Activated CD8-positive, alpha-beta memory T cell treated with anti-CD3 and anti-CD28 coated beads, Interleukin-2, amount 50 U/mL, for 24 hours (primary cell): ENCODE measurements around the gene PEX12.
"Not testable (repeated sequence)": the region's sequence is repeated elsewhere in the genome, so short reads cannot be mapped to it uniquely, and the experiment has no call there.

Experiments used
- DNase-seq: peaks from one replicate; pipeline ENCODE4 v3.0.0-alpha.2; 2020; ENCODE audit errors: extremely low read depth

Gene PEX12

DNA sequence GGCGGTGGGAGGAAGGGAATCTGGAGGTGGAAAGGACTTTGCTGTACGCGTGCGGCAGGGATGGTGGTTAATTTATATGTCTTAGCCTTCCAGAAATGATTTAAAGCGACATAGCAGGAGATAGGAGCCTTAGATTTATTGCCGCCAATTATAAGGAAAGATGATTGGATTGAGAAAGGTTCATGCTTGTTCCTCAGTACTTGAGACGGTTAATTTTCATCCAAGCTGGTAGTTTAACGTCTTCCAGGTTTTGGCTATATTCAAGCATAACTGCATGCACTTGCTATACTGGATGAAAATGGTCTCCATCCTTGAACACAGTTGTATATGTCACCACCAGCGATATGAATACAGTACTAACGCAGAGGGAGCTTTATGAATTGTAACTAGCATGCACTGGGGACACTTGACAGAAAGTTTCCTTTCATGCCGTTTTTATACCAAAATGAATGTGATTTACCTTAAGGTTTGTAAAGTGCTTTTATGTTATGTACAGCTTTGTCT, 610 bp upstream of the PEX12 start:
- no peak for DNase-seq

DNA sequence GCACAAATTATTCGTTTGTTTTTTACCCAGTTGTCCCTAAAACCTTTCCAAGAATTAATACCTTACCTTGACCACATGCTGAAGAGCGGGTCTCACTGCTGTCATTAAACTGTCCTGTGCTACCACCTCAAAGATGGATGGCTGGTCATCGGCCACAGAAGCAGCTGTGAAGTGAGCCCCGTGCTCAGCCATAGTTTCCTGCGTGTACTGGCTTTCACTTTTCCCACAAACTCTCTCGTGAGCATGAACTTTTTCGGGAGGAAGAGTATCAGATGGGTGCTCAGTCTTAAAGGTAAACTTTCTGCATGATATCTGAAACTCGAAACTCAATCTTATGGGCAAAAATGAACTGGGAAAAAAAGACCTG, 558 bp downstream of the PEX12 start:
- no peak for DNase-seq

DNA sequence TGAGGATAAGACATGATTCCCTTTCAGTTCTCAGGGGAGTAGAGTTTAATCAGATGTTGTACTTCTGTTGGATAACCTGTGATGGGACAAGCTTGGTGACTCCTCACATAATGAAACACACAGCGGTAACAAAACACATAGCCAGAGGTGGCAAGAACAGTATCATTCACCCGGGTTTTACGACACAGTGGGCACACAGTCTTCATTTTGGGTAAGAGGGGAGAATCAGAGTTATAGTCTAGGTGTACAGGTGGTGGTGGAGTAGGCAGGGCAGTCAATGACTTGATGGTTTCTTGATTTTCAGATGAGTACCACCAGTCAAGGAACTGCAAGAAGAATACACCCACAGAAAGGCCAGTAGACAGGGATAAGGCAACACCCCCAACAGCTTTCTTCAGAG, 2.6 kb downstream of the PEX12 start:
- DNase-seq: no peak

DNA sequence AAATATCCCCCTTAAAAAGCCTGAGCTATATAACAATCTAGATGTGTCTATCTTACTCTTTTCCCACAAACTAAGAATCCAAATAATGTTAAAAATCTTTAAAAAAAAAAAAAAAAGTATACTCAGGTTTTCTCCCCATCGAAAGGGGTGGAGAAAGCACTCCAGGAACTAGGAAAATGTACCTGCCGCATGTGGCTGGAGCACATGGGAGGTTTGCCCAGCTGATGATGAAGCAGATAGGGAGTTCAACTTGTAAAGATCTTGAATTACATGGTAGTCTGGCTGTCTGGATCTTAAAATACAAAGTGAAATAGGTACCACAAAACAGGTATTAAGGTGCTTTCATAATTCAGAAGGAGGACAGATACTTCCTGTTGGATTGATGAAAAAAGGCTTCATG, 9.0 kb downstream of the PEX12 start:
- DNase-seq: no peak

DNA sequence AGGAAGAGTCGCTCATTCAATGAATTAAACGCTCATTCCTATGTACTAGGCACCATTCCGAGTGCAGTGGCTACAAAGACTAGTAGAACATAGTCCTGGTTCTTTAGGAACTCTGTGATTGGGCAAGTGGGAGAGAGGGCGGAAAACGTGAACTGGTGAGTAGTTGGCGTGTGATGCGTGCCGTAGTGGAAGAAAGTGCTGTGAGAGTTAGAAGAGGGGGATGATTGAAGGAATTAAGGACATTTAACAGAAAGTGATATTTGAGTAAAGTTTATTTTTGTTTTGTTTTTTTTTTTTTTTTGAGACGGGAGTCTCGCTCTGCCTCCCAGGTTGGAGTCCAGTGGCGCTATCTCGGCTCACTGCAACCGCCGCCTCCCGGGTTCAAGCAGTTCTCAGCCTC, 9.8 kb downstream of the PEX12 start:
- DNase-seq: no peak

GRCh38 chr17:35566968-35567367, 11.4 kb downstream of the PEX12 start:
- no peak for DNase-seq

GRCh38 chr17:35563181-35563580, 15.2 kb downstream of the PEX12 start:
- not testable (repeated sequence) for DNase-seq

DNA sequence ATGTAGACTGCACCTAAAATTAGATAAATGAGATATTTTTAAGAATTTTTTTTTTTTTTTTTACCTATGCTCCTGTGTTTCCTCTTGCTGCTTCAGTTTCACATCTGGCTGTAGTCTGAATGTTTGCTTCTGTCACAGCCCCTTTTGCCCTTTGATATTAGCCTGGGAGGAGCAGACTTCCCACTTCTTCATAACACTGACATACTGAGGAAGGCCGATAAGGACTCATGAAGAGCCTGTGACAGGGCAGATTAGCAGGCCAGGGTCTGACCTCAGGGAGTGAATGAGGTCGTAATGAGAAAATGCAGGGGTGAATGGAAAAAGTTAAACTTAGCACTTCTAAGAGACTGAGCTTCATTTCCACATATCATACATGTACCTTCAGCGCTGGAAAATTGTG, 17.7 kb downstream of the PEX12 start, which contains the start of gene SLFN14:
Gene SLFN14, minus strand, starts transcription at position 117 of the 400 bp plus-strand sequence. CDS start 2,757 bp downstream, outside the sequence.
- DNase-seq: no peak

- DNase-seq: no peak
Observed at GRCh38 chr17:35559495-35560210, 18.7 kb downstream of the PEX12 start.

DNA sequence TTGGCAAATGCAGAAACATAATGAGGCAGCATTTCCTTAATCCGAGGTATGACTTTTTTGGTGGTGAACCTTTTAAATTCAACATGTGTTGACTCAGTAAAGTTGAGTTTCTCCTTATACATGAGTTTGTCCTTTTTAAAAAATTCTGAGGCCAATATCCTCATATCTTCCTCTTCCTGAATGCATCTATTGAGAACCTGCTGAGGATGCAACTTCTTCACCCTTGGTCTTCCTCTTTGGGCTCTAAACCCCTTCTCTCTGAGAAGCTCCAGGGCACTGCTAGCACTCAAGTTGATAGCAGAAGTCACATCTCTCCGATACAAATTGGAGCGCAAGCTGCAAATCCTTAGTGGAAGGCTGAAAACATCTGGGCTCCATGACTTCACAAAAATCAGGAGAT, 21.0 kb downstream of the PEX12 start:
- no peak for DNase-seq

DNA sequence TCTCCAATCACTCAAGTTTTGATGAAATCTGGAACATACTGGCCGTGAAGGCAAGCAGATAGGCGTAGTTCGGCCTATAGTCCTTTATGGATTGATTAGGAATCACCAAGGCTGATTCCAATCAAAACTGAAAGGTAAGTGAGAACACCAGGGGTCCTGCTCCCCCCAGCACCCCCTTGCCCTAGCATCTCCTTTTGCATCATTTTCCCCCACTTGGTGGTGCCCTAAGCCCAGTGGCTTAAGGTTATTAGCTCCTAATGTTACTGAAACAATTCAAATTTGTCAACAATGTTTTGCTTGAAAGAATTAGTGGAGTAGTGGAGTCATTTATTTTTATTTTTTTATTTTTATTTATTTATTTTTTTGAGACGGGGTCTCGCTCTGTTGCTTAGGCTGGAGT, 22.7 kb downstream of the PEX12 start:
- DNase-seq: no peak

DNA sequence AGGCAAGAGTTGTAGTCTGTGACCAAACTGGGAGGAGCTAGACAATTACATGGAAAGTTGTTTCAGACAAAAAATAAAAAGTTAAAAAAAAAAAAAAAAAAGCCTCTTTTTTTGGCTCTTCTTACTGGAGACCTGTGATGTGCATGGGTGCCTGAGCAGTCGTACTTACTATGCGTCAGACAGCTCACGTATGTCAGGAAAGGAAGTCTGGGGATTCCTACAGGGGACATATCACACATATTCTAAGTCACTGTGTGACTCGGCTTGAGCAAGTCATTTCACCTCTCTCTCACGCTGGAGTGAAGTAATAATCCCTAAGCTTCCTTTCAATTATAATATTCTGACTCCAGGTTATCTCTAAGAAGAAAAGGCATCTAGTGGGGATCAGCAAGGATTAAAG, 23.7 kb downstream of the PEX12 start:
- no peak for DNase-seq

DNA sequence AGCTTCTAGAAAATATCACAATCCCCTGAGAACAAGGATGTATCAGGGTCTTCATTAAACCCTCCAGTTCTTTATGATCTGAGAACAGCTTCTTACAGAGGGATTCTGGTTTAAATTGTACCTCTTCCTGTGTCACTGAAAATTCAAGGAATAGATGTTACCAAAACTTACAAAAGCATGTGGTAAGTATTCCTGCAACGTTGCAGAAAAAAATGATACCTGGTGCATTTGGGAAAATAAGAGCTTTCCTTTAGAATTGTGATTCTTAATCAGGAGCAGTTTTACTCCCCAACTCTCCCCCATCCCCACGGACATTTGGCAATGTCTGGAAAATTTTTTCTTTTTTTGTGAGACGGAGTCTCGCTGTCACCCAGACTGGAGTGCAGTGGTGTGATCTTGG, 25.1 kb downstream of the PEX12 start:
- no peak for DNase-seq

DNA sequence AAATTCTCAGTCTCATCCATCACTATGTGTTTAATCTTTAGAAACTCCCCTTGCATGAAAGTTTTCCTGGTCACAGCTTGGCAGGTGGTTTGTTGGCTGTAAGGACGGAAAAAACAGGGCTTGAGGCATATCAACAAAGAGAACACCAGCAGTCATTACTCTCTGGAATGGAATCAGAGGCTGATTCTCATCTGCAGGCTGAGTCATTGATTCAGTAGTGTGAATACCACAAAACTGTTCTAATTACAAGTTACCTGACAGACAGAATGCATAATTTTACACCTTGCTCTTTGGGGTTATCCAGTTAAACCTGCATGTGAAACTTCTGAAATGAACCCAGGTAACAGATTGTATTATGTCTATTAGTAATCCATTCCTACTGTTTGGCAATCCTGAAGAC, 29.4 kb downstream of the PEX12 start:
- DNase-seq: no peak

DNA sequence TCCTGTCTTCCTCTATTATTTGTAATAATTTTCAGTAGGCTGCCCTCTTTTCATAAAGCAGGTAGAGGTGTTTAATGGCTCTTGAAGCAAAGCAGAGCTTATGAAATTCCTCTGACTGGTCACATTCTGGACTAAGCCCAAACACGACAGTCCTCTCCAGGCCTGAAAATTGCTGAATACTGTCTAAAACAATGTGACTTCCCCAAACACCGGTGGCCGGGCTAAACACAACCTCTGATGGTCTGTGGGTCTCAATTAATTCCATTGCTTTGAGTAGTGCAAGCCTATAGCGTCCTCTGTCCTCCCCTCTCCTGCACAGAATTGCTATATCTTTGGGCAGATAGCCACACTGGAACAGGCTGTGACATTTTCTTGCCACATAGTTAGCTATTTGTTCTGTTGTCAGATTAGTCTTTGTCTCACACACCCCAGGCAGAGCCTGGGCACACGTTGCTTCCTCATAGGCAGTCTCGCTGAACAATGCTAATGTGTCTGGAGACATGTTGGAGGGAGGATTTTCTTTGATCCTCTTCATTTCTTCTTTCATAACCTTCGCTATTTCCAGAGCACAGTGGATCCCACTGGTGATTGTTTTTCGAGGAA, 30.1 kb downstream of the PEX12 start:
- DNase-seq: no peak

GRCh38 chr17:35546487-35546886, 31.9 kb downstream of the PEX12 start:
- no peak for DNase-seq

- no peak for DNase-seq
Observed at GRCh38 chr17:35545150-35545549, 33.2 kb downstream of the PEX12 start.

DNA sequence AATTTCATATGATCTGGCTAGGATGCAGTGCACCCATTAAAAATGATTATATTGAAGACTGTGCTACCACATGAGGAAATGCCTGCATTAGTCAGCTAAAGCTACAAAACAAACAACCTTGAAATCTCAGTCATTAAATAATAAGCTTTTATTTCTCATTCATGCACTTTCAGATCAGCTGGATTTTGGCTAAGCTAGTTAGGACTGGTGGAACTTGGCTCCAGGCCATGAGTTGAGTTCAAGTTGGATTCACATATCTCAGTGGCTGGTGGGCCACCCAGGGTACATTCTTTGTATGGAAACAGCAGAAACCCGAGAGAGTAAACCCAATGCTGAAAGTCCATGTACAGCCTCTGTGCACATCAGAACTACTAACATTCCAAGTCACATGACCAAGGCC, 34.5 kb downstream of the PEX12 start:
- no peak for DNase-seq

- DNase-seq: no peak
Observed at GRCh38 chr17:35542990-35543389, 35.4 kb downstream of the PEX12 start.

GRCh38 chr17:35541434-35541833, 36.9 kb downstream of the PEX12 start:
- DNase-seq: no peak

DNA sequence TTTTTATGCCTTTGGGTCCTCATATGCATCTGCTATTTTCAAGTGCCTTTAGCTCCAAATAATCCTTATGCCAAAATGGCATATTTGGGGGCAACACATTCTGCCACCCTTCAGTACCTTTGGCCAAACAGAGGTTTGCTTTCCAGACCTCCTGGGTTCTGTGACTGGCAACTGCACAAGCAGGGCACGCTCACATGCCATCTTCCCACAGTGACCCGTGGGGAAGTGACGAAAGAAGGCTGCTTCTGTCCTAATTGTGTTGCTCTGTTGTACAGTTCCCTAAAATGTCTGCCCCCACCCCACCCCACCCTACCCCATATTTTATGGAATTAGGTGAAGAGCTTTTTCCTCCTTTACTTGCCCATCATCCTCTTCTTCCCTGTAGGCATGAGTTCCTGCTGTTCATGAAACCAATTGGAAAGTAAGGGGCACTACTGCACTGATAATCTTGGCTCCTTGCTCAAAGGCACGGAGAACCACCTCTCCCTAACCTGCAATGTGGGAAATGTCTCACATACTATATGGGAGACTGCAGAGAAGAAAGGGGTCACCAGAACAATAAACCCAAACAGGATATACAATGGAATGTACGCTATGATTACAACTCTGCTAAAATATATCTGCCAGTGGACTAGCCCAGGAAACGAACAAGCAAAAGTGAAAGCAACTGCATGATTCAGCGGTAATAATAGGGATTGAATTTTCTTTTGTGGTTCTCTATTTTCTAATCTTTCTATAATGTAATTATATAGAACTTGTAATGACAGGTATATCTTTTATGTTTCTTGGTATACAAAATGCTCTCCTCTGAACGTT, 37.6 kb downstream of the PEX12 start:
- DNase-seq: no peak

- DNase-seq: no peak
Observed at GRCh38 chr17:35539659-35540026, 38.7 kb downstream of the PEX12 start.
